ENCODE data around the gene OGDH. TPM values are rescaled to one million over a fixed set of nuclear protein-coding genes. Genes with fewer than 3 reads are reported as not detected.

OGDH gene
- total RNA-seq, 4 donors from 2014 or later, result 38.2 to 97.6 (median 78.6) TPM

DNA sequence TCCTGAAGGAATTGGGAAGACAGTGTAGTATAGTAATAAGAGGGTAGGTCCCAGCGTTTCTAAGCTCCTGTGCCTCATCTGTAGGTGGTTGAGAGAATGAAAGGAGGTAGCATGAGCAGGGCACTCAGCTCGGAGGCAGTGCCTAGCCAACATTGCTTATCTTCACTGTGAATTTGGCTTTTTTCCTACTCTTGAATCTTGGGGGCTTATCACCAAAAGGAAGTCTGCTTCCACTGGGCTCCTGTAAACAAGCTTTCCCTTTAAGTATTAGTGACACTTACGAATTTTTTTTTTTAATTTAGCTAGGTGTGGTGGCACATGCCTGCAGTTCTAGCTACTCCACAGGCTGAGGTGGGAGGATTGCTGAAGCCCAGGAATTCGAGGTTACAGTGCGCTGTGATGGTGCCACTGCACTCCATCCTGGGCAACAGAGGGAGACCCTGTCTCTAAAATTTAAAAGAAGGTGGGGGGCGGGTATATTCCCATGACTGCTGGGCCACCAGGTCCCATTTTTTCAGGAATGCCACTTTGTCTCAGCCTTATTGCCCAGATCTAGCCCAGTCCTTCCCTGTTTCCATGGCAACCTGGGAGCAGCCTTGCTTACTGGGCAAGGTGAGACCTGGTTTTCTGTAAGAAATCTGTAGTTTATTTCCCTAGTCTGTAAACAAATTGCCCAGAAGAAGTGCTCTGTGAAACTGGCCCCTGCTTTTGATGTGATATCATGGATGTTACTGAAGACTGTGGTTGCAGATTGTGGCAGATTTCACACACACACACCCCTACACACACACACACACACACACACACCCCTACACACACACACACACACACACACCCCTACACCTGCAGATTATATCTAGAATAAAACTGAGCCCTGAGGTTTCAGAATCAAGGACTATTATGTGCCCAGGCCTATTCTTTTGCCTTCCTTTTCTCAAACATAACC, 19.4 kb downstream of the OGDH start:
- H3K27me3 ChIP-seq, result no peaks in the 10 kb centered on the region
- H3K9me3 ChIP-seq, result no peaks in the 10 kb centered on the region
- TF ChIP-seq, protein P1, sequence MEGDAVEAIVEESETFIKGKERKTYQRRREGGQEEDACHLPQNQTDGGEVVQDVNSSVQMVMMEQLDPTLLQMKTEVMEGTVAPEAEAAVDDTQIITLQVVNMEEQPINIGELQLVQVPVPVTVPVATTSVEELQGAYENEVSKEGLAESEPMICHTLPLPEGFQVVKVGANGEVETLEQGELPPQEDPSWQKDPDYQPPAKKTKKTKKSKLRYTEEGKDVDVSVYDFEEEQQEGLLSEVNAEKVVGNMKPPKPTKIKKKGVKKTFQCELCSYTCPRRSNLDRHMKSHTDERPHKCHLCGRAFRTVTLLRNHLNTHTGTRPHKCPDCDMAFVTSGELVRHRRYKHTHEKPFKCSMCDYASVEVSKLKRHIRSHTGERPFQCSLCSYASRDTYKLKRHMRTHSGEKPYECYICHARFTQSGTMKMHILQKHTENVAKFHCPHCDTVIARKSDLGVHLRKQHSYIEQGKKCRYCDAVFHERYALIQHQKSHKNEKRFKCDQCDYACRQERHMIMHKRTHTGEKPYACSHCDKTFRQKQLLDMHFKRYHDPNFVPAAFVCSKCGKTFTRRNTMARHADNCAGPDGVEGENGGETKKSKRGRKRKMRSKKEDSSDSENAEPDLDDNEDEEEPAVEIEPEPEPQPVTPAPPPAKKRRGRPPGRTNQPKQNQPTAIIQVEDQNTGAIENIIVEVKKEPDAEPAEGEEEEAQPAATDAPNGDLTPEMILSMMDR (IDR thresholded peaks at IDR 0.05), result no peak
- no peak for TF ChIP-seq POLR2A (IDR thresholded peaks at IDR 0.05)
- intact Hi-C loops (cut with DNase I; ENCODE audit: low total_unique reads), result no loop called here
- DNase-seq, result no peak
- H3K4me1 ChIP-seq, result no peaks in the 10 kb centered on the region
- H3K27ac ChIP-seq, result no peak overlapping the region
- no peaks in the 10 kb centered on the region for H3K36me3 ChIP-seq
- no peak overlapping the region for H3K4me3 ChIP-seq

DNA sequence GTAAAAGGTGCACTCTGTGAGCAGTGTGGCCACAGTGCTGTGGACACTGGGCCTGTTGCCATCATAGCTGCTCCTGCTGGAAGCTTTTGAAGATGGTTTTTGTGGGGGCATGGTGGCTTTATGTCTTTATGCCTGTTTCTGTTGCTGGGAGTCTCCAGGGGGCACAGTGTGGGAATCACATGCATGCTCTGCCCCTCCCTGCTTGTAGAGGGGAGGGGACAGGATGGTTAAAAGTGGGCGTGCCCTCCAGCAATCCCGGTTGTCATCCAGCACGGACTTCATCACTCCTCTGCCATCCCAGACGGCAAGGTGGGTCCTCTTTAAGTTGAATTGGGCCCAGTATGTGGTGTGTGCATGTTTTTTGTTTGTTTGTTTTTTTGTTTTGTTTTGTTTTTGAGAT, 20.2 kb downstream of the OGDH start:
- intact Hi-C loops (cut with DNase I; ENCODE audit: low total_unique reads), result no loop called here

DNA sequence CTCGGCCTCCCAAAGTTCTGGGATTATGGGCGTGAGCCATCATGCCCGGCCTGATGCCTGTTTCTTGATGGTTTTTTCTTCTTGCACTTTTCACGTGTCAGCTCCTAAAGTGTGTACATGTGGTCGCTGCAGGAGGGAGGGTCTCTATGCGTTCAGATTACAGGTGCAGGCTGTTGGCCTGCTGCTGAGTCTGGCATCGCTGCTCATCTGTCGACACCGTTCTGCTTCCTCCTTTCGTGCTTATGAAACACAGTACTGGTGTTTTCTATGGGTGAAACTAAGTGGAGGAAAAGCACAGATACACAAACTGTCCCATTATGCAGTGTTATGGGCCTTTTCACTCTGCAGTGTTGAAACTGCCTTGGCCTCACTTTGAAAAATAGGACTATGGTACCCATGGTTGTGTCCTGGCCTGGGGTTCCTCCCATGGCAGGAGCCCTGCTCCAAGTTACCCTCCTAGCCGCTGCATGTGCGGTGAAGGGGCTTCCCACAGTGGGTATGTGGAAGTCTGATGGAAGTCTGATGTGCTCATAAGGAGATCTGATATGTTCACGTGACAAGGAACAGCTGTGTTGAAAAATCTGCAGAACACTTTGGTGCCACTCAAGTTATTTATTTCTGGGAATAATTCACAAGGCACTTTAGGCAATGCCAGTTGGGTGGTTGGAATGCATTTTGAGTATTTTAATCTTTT, 23.5 kb downstream of the OGDH start:
- H3K9me3 ChIP-seq, result no peaks in the 10 kb centered on the region
- H3K27me3 ChIP-seq, result no peaks in the 10 kb centered on the region
- no peaks in the 10 kb centered on the region for H3K36me3 ChIP-seq
- H3K4me3 ChIP-seq, result no peak overlapping the region
- TF ChIP-seq, protein P1 (IDR thresholded peaks at IDR 0.05), result no peak
- TF ChIP-seq POLR2A (IDR thresholded peaks at IDR 0.05), result no peak
- peaks cover 0 to 4% of the 10 kb centered on the region in 2 donors for H3K4me1 ChIP-seq
- intact Hi-C loops (cut with DNase I; ENCODE audit: low total_unique reads), result no loop called here
- no peak overlapping the region for H3K27ac ChIP-seq
- DNase-seq, result no peak

More for the DNA sequence above, 20.2 kb downstream of the OGDH start:
- H3K4me1 ChIP-seq, result no peaks in the 10 kb centered on the region
- no peaks in the 10 kb centered on the region for H3K27me3 ChIP-seq
- no peak overlapping the region for H3K27ac ChIP-seq
- DNase-seq, result no peak
- H3K9me3 ChIP-seq, result no peaks in the 10 kb centered on the region
- H3K4me3 ChIP-seq, result no peak overlapping the region
- H3K36me3 ChIP-seq, result no peaks in the 10 kb centered on the region
- no peak for TF ChIP-seq POLR2A (IDR thresholded peaks at IDR 0.05)
- TF ChIP-seq, protein P1 (IDR thresholded peaks at IDR 0.05), result no peak

DNA sequence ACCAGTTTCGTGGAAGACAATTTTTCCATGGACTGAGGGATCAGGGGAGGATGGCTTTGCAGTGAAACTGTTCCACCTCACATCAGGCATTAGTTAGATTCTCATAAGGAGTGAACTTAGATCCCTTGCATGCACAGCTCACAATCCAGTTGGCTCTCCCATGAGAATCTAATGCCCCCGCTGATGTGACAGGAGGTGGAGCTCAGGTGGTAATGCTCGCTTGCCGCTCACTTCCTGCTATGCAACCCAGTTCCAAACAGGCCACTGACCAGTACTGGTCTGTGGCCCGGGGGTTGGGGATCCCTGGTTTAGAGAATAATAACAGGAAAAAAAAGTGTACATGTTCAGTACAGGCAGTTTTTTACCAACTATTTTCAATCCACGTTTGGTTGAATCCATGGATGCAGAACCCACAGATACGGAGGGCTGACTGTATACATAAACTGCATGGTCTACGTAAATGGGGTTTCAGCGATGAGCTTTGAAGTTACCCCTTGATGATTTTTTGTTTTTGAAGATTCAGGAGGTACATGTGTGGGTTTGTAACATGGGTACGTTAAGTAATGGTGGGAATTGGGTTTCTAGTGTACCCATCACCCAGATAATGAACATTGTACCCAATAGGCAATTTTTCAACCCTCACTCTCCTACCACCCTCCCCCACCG, 24.5 kb downstream of the OGDH start:
- intact Hi-C loops (cut with DNase I; ENCODE audit: low total_unique reads), result no loop called here
- H3K4me3 ChIP-seq, result no peak overlapping the region
- TF ChIP-seq, protein P1 (IDR thresholded peaks at IDR 0.05), result no peak
- TF ChIP-seq POLR2A (IDR thresholded peaks at IDR 0.05), result no peak
- no peaks in the 10 kb centered on the region for H3K9me3 ChIP-seq
- DNase-seq, result no peak
- no peaks in the 10 kb centered on the region for H3K36me3 ChIP-seq
- peaks cover 0 to 7% of the 10 kb centered on the region in 2 donors for H3K4me1 ChIP-seq
- no peak overlapping the region for H3K27ac ChIP-seq
- H3K27me3 ChIP-seq, result no peaks in the 10 kb centered on the region
